WTC11 (cell line): Measurements from ENCODE around the gene EDAR. TPM values are rescaled to one million over a fixed set of nuclear protein-coding genes. Genes with fewer than 3 reads are reported as not detected.

Source experiments
- ATAC-seq: fragments of 200-7000 bp; cut with Tn5 transposase; 2 replicates; pipeline ENCODE4 v1.10.0; 2021; ENCODE audit warnings: mild to moderate bottlenecking, moderate library complexity
- CTCF ChIA-PET: fragments of 300-600 bp; sonication (Branson Sonifier 250); formaldehyde crosslinking; loops from one replicate; lab custom pipeline; 2021; ENCODE audit warnings: antibody characterized with exemption; lab: Charles Lee
- POLR2A ChIA-PET: fragments of 350-600 bp; sonication (Branson Sonifier 250); formaldehyde crosslinking; loops from one replicate; lab custom pipeline; 2021; ENCODE audit warnings: antibody characterized with exemption; lab: Charles Lee
- DNase-seq: peaks from one replicate; pipeline ENCODE4 v3.0.0; 2021; ENCODE audit warnings: low spot score
- H3K27ac Mint-ChIP-seq: 2 replicates; pipeline ENCODE4 v1.8.0; 2021; ENCODE audit warnings: mixed read lengths
- H3K27me3 Mint-ChIP-seq: 2 replicates; pipeline ENCODE4 v1.8.0; 2021; ENCODE audit warnings: low read depth, mild to moderate bottlenecking, moderate library complexity, mixed read lengths
- H3K36me3 Mint-ChIP-seq: 2 replicates; pipeline ENCODE4 v1.8.0; 2021; ENCODE audit warnings: mixed read lengths
- H3K4me1 Mint-ChIP-seq: 2 replicates; pipeline ENCODE4 v1.8.0; 2022; ENCODE audit warnings: mixed read lengths
- H3K4me3 Mint-ChIP-seq: 2 replicates; pipeline ENCODE4 v1.8.0; 2021; ENCODE audit warnings: mild to moderate bottlenecking, moderate library complexity, mixed read lengths
- H3K9me3 Mint-ChIP-seq: 2 replicates; pipeline ENCODE4 v1.8.0; 2021; ENCODE audit warnings: mixed read lengths
- CDX4 ChIP-seq: fragments of 250-450 bp; sonication (Bioruptor Pico); IDR thresholded peaks from 2 replicates; pipeline ENCODE4 v1.9.0; 2021; ENCODE audit warnings: moderate library complexity, mild to moderate bottlenecking, inconsistent platforms, borderline replicate concordance
- E2F4 ChIP-seq: sonication (generic); formaldehyde crosslinking; IDR thresholded peaks from 2 replicates; pipeline ENCODE4 v1.8.1; 2022; ENCODE audit warnings: low read depth, mild to moderate bottlenecking, moderate library complexity, missing genetic modification reagents, borderline replicate concordance
- EMX1 ChIP-seq: fragments of 250-450 bp; sonication (Bioruptor Pico); IDR thresholded peaks from 2 replicates; pipeline ENCODE4 v1.8.0; 2021; ENCODE audit warnings: mild to moderate bottlenecking
- ESRRA ChIP-seq: sonication (generic); formaldehyde crosslinking; IDR thresholded peaks from 2 replicates; pipeline ENCODE4 v1.8.1; 2022; ENCODE audit warnings: mild to moderate bottlenecking, missing genetic modification reagents, borderline replicate concordance
- FOXP1 ChIP-seq: sonication (generic); formaldehyde crosslinking; IDR thresholded peaks from 2 replicates; pipeline ENCODE4 v1.8.0; 2022; ENCODE audit warnings: missing genetic modification reagents, mild to moderate bottlenecking, moderate library complexity, borderline replicate concordance
- GABPB1 ChIP-seq: sonication (generic); formaldehyde crosslinking; IDR thresholded peaks from 2 replicates; pipeline ENCODE4 v1.8.1; 2023; ENCODE audit warnings: mild to moderate bottlenecking, missing genetic modification reagents
- HMGXB4 ChIP-seq: sonication (generic); formaldehyde crosslinking; IDR thresholded peaks from 2 replicates; pipeline ENCODE4 v1.8.1; 2023; ENCODE audit warnings: mild to moderate bottlenecking, moderate library complexity, missing genetic modification reagents
- IRF2 ChIP-seq: sonication (generic); formaldehyde crosslinking; IDR thresholded peaks from 2 replicates; pipeline ENCODE4 v1.8.0; 2022; ENCODE audit warnings: low read depth, missing genetic modification reagents, borderline replicate concordance
- JUN ChIP-seq: sonication (generic); formaldehyde crosslinking; IDR thresholded peaks from 2 replicates; pipeline ENCODE4 v1.8.0; 2023; ENCODE audit warnings: mild to moderate bottlenecking, missing genetic modification reagents
- KAT7 ChIP-seq: sonication (generic); formaldehyde crosslinking; IDR thresholded peaks from 2 replicates; pipeline ENCODE4 v1.8.1; 2023; ENCODE audit warnings: missing genetic modification reagents, mild to moderate bottlenecking, borderline replicate concordance
- NFATC4 ChIP-seq: fragments of 250-450 bp; sonication (Bioruptor Pico); IDR thresholded peaks from 2 replicates; pipeline ENCODE4 v1.9.0; 2021; ENCODE audit warnings: mild to moderate bottlenecking
- NFE2L1 ChIP-seq: sonication (generic); formaldehyde crosslinking; IDR thresholded peaks from 2 replicates; pipeline ENCODE4 v1.8.1; 2023; ENCODE audit warnings: missing genetic modification reagents
- NR1H2 ChIP-seq: sonication (generic); formaldehyde crosslinking; IDR thresholded peaks from 2 replicates; pipeline ENCODE4 v1.9.0; 2021; ENCODE audit warnings: mild to moderate bottlenecking, moderate library complexity, missing genetic modification reagents
- PREB ChIP-seq: sonication (generic); formaldehyde crosslinking; IDR thresholded peaks from 2 replicates; pipeline ENCODE4 v1.8.1; 2022; ENCODE audit warnings: mild to moderate bottlenecking, missing genetic modification reagents, moderate library complexity, borderline replicate concordance
- SMAD3 ChIP-seq: sonication (generic); formaldehyde crosslinking; IDR thresholded peaks from 2 replicates; pipeline ENCODE4 v1.8.0; 2022; ENCODE audit warnings: missing genetic modification reagents, mild to moderate bottlenecking, borderline replicate concordance
- SP1 ChIP-seq: sonication (generic); formaldehyde crosslinking; conservative IDR thresholded peaks from 2 replicates; pipeline ENCODE4 v1.8.1; 2022; ENCODE audit warnings: missing genetic modification reagents
- TP53 ChIP-seq: sonication (generic); formaldehyde crosslinking; IDR thresholded peaks from 2 replicates; pipeline ENCODE4 v1.8.1; 2023; ENCODE audit warnings: mild to moderate bottlenecking, missing genetic modification reagents
- ZBTB21 ChIP-seq: sonication (generic); formaldehyde crosslinking; IDR thresholded peaks from 2 replicates; pipeline ENCODE4 v1.8.1; 2023; ENCODE audit warnings: mild to moderate bottlenecking, missing genetic modification reagents, borderline replicate concordance
- ZBTB43 ChIP-seq: sonication (generic); formaldehyde crosslinking; IDR thresholded peaks from 2 replicates; pipeline ENCODE4 v1.8.1; 2023; ENCODE audit warnings: mild to moderate bottlenecking, missing genetic modification reagents
- ZNF121 ChIP-seq: sonication (generic); formaldehyde crosslinking; IDR thresholded peaks from 2 replicates; pipeline ENCODE4 v1.8.0; 2023; ENCODE audit warnings: missing genetic modification reagents
- ZNF138 ChIP-seq: sonication (generic); formaldehyde crosslinking; conservative IDR thresholded peaks from 2 replicates; pipeline ENCODE4 v1.8.1; 2022; ENCODE audit warnings: mild to moderate bottlenecking, moderate library complexity, missing genetic modification reagents
- ZNF232 ChIP-seq: sonication (generic); formaldehyde crosslinking; IDR thresholded peaks from 2 replicates; pipeline ENCODE4 v1.8.0; 2022; ENCODE audit warnings: mild to moderate bottlenecking, missing genetic modification reagents
- ZNF317 ChIP-seq: sonication (generic); formaldehyde crosslinking; IDR thresholded peaks from 2 replicates; pipeline ENCODE4 v1.8.1; 2023; ENCODE audit warnings: low read depth, mild to moderate bottlenecking, moderate library complexity, missing genetic modification reagents, borderline replicate concordance
- ZNF396 ChIP-seq: fragments of 250-450 bp; sonication (Bioruptor Pico); IDR thresholded peaks from 2 replicates; pipeline ENCODE4 v1.8.0; 2021; ENCODE audit warnings: mild to moderate bottlenecking, moderate library complexity, borderline replicate concordance
- ZNF671 ChIP-seq: fragments of 250-450 bp; sonication (Bioruptor Pico); IDR thresholded peaks from 2 replicates; pipeline ENCODE4 v1.8.0; 2021; ENCODE audit warnings: mild to moderate bottlenecking
- total RNA-seq: library from RNA; stranded (reverse); gene quantifications from 3 replicates; pipeline ENCODE4 v1.2.3, GENCODE V29; 2021

Gene EDAR
- total RNA-seq, 1 experiment from 2014 or later: not detected

- TF ChIP-seq ZBTB21: no peak
- TF ChIP-seq SP1: no peak
- TF ChIP-seq PREB (CRISPR knock-in tag): no peak
- TF ChIP-seq GABPB1 (CRISPR knock-in tag): no peak
- TF ChIP-seq ESRRA: no peak
- no peak for TF ChIP-seq HMGXB4 (CRISPR knock-in tag)
- no peak for TF ChIP-seq ZNF121 (CRISPR knock-in tag)
- no peak for TF ChIP-seq NFE2L1 (CRISPR knock-in tag)
These were observed 63.7 kb downstream of the EDAR start (continued) for GRCh38 chr2:108925286-108925685.

- ChIA-PET POLR2A (no interaction called here), CTCF (interaction anchor here (1.8 kb wide), 1 partner anchor 77 kb away, joined by 8 read pairs; no protein-coding TSS in a partner anchor)
- no peak for DNase-seq
- Mint-ChIP-seq H3K4me1 (peaks cover 4% of the 10 kb centered on the region), H3K9me3 (no peaks in the 10 kb centered on the region), H3K36me3 (no peaks in the 10 kb centered on the region)
- no peak for ATAC-seq
- no peak for TF ChIP-seq E2F4 (CRISPR knock-in tag)
- TF ChIP-seq ZNF232 (CRISPR knock-in tag): no peak
- TF ChIP-seq ZNF317: no peak
- no peak for TF ChIP-seq KAT7
- no peak for TF ChIP-seq ZNF671 (CRISPR knock-in tag)
- no peak for TF ChIP-seq CDX4
- no peak for TF ChIP-seq NR1H2 (CRISPR knock-in tag)
- no peak for TF ChIP-seq ZNF396
- TF ChIP-seq TP53 (CRISPR knock-in tag): no peak
- TF ChIP-seq EMX1: no peak
- TF ChIP-seq FOXP1 (CRISPR knock-in tag): no peak
- no peak for TF ChIP-seq ZNF138 (CRISPR knock-in tag)
- TF ChIP-seq NFATC4 (CRISPR knock-in tag): no peak
- no peak for TF ChIP-seq SMAD3 (CRISPR knock-in tag)
- no peak for TF ChIP-seq IRF2 (CRISPR knock-in tag)
- TF ChIP-seq ZBTB43 (CRISPR knock-in tag): no peak
- TF ChIP-seq JUN: no peak
- TF ChIP-seq, all 79 proteins: peak for 0
- Mint-ChIP-seq H3K27me3 (no peaks in the 10 kb centered on the region; the same call in 1 of the 2 replicates), H3K4me3 (no peak overlapping the region), H3K27ac (no peak overlapping the region)
These were observed 64.3 kb downstream of the EDAR start for GRCh38 chr2:108924580-108925251.
